Ovary (tissue), 9 donors: ENCODE measurements around the gene CRB1. TPM values are rescaled to one million over a fixed set of nuclear protein-coding genes. Genes with fewer than 3 reads are reported as not detected.

ENCODE experiments used
- DNase-seq, 5 donors: peaks; one replicate each; pipeline ENCODE4 v3.0.0-alpha.2; 2019 to 2020
- H3K27ac ChIP-seq, 2 donors: fragments of 200-600 bp; one replicate each; pipeline versions ENCODE4 v1.5.1 to v1.8.0; 2019 to 2022
- H3K27me3 ChIP-seq: fragments of 200-600 bp; one replicate; pipeline ENCODE4 v1.8.0; 2022
- H3K36me3 ChIP-seq: fragments of 200-600 bp; sonication (generic); one replicate; pipeline ENCODE4 v1.5.1; 2019
- H3K4me1 ChIP-seq: one replicate; pipeline ENCODE4 v1.8.1; 2013; ENCODE audit warnings: mild to moderate bottlenecking, moderate library complexity; ENCODE audit not compliant: insufficient read depth
- H3K4me3 ChIP-seq: fragments of 200-600 bp; sonication (generic); one replicate; pipeline ENCODE4 v1.5.1; 2017
- H3K9me3 ChIP-seq, 2 donors: fragments of 200-600 bp in 1 of 2; sonication (generic) in 1 of 2; one replicate each; pipeline versions ENCODE4 v1.5.1 to v1.8.1; 2013 to 2019; ENCODE audit warnings: mild to moderate bottlenecking in 1 of 2, moderate library complexity in 1 of 2
- EP300 ChIP-seq: sonication (generic); formaldehyde crosslinking; IDR thresholded peaks from one replicate; pipeline ENCODE4 v1.6.1; 2017; ENCODE audit warnings: antibody characterized with exemption
- POLR2A ChIP-seq: fragments of 450-650 bp; IDR thresholded peaks from one replicate; pipeline ENCODE4 v1.6.1; 2017; ENCODE audit warnings: antibody characterized with exemption, mild to moderate bottlenecking, moderate library complexity
- WGBS, 3 donors: extraction: QIAGEN DNeasy Blood & Tissue Kit in 1 of 3; methylation state at CpG; one replicate each; pipeline versions ENCODE4 v1.1.5 to v1.1.7; 2013 to 2017; 5-methylcytosine and 5-hydroxymethylcytosine counted together
- intact Hi-C, 4 donors: fragments of 100-400 bp; cut with DNase I; formaldehyde crosslinking; loops; one replicate each; pipeline versions ENCODE4 v1.11.0 to v1.15.1; 2022 to 2023
- polyA plus RNA-seq, 2 donors: library from polyadenylated mRNA; stranded (reverse); fragments of 200-250 nt in 1 of 2; fragments of 350-450 nt in 1 of 2; fragmentation: Illumina TruSeq in 1 of 2; extraction: RNeasy Lipid Tissue Mini Kit (QIAGEN cat#74804) in 1 of 2; gene quantifications; one replicate each; pipeline ENCODE4 v1.2.3, GENCODE V29; 2013 to 2014
- total RNA-seq, 7 donors: library from RNA; depleted of rRNA in 2 of 7; stranded (reverse); fragments of >200 nt in 2 of 7; fragmentation: NEBNext Ultra II Directional in 3 of 7; extraction: Animal tissue kit (Norgen Biotek cat#: 25700) in 3 of 7; gene quantifications; one replicate each; pipeline versions ENCODE4 v1.1.0 to v1.2.4, GENCODE V29; 2016 to 2023
- TF ChIP-seq, protein P1 (sequence below), 3 donors: fragments of 450-650 bp in 2 of 3; fragments of 200-600 bp in 1 of 3; IDR thresholded peaks; one replicate each; pipeline versions ENCODE4 v1.5.1 to v1.8.0; 2016 to 2022; ENCODE audit warnings: antibody characterized with exemption in 3 of 3, mild to moderate bottlenecking in 1 of 3
- donor health status: DM: no; HTN: no; CAD: no; lungs with moderate emphysema.
- donor health status: DM: no; HTN: no; CAD: no.
- donor health status: Bipolar disorder and iron deficiency.
- donor health status: DM: yes; HTN: yes; CAD: no.
- donor health status: DM: no; HTN: no; CAD: no.
- donor health status: DM: yes; HTN: yes; CAD: no.

CRB1 gene
- total and polyA plus RNA-seq, 9 donors = 0.60 to 4.0 (median 1.1) TPM

DNA sequence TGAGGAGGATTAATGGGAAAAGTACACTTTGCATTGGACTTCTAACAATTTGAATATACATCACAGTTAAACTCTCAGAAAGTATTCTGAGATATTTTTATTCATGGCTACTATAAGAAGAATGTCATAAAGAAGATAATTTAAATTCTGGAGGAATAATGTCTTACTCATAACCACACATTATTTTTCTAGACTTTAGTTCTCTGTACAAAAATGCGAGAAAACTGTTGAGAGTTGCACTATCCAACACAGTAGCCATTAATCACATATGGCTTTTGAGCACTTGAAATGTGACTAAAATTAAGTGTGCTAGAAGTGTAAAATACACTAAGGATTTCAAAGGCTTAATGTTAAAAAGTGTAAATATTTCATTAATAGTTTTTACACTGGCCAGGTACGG is 53.8 kb downstream of the CRB1 start:
- no peaks in the 10 kb centered on the region for H3K9me3 ChIP-seq
- DNase-seq = no peak
- peaks cover 1% of the 10 kb centered on the region for H3K4me1 ChIP-seq
- no peak overlapping the region for H3K27ac ChIP-seq
- H3K4me3 ChIP-seq = no peak overlapping the region
- WGBS, 3 donors = 93 to 97% (median 96%) methylated on average over 2 of the region's 2 CpGs
- no peak for TF ChIP-seq POLR2A
- TF ChIP-seq EP300 = no peak
- no peaks in the 10 kb centered on the region for H3K36me3 ChIP-seq
- no peaks in the 10 kb centered on the region for H3K27me3 ChIP-seq
- intact Hi-C loops = no loop called here

DNA sequence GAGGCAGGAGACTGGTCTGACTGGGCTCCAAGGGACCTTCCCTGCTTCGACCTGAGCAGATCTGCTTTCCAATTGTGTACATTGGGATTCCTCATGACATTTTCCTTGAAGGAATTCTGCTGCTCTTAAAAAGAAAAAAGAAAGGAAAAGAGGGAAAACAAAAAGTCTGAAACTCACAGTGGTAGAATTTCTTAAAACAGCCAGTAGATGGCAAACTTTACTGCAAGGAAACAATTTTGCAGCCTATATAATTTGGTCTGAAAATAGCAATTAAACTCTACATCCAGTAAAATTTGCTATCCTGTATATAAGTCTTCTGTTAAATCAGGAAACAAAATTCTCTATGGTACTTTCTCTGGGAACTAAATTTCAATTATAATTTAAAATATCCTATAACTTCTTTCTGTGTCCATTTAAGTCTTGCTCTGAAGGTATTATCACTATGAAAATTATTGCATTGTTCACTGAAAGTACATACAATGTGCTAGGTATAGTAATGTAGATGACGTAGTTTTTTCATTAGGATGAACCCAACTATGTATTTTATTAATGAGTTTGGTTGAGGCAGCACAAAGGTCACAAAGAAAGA is 59.8 kb downstream of the CRB1 start:
- H3K4me1 ChIP-seq = peaks cover 1% of the 10 kb centered on the region
- no peaks in the 10 kb centered on the region for H3K36me3 ChIP-seq
- H3K4me3 ChIP-seq = no peak overlapping the region
- DNase-seq = no peak
- no peaks in the 10 kb centered on the region for H3K27me3 ChIP-seq
- no peak for TF ChIP-seq EP300
- TF ChIP-seq, protein P1, sequence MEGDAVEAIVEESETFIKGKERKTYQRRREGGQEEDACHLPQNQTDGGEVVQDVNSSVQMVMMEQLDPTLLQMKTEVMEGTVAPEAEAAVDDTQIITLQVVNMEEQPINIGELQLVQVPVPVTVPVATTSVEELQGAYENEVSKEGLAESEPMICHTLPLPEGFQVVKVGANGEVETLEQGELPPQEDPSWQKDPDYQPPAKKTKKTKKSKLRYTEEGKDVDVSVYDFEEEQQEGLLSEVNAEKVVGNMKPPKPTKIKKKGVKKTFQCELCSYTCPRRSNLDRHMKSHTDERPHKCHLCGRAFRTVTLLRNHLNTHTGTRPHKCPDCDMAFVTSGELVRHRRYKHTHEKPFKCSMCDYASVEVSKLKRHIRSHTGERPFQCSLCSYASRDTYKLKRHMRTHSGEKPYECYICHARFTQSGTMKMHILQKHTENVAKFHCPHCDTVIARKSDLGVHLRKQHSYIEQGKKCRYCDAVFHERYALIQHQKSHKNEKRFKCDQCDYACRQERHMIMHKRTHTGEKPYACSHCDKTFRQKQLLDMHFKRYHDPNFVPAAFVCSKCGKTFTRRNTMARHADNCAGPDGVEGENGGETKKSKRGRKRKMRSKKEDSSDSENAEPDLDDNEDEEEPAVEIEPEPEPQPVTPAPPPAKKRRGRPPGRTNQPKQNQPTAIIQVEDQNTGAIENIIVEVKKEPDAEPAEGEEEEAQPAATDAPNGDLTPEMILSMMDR (IDR thresholded peaks at IDR 0.05) = peak; percentile 41 to 54 (median 51)
- WGBS, 3 donors = 14 to 24% (median 19%) methylated on average over 2 of the region's 2 CpGs
- no peak overlapping the region for H3K27ac ChIP-seq
- intact Hi-C loops = no loop called here
- H3K9me3 ChIP-seq = no peaks in the 10 kb centered on the region

DNA sequence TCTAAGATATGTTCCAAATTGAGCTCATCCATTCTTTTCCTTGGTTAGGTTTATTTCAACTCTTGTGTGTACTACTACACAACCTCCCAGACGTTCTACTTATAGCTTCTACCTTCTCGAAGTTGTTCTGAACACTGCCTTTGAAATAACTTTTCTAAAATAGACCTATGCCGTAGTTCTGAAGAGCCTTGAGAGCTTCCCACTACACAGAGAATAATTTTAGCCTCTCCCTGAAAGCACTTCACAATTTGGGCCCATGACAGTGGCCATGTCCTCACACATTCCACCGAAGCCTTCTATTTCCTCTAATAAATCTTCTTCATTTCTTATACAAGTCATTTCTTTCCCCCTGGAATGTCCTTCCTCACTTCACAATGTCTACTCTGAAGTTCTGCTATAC is 62.2 kb downstream of the CRB1 start:
- H3K4me1 ChIP-seq = peaks cover 1% of the 10 kb centered on the region
- intact Hi-C loops = no loop called here
- no peak overlapping the region for H3K4me3 ChIP-seq
- no peaks in the 10 kb centered on the region for H3K9me3 ChIP-seq
- no peak for TF ChIP-seq POLR2A
- no peaks in the 10 kb centered on the region for H3K36me3 ChIP-seq
- no peak overlapping the region for H3K27ac ChIP-seq
- 81 to 86% (median 85%) methylated on average over 4 of the region's 4 CpGs for WGBS, 3 donors
- DNase-seq = no peak
- H3K27me3 ChIP-seq = no peaks in the 10 kb centered on the region

DNA sequence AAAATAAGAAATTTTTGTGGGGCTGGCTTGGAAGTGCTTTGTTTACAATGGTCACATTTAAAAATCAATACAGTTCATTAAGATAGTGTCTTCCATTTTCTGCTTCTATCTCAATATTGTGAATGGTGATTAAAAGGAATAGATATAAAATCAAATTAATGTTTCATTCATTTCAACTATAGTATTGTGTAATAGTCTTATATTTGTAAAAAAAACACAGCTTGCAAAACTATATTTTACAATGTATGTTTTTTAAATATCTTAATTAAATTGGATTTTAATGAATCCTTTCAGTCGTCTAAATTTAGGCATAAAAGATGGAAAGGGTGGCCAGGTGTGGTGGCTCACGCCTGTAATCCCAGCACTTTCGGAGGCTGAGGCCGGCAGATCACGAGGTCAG is 63.5 kb downstream of the CRB1 start:
- TF ChIP-seq, protein P1 (IDR thresholded peaks at IDR 0.05) = no peak
- no peak for TF ChIP-seq POLR2A
- no peak for TF ChIP-seq EP300
- Histone ChIP-seq H3K9me3 (no peaks in the 10 kb centered on the region), H3K27ac (no peak overlapping the region), H3K36me3 (no peaks in the 10 kb centered on the region), H3K4me1 (peaks cover 1% of the 10 kb centered on the region), H3K4me3 (no peak overlapping the region), H3K27me3 (no peaks in the 10 kb centered on the region)
- WGBS, 3 donors = 94 to 96% (median 96%) methylated on average over 5 of the region's 5 CpGs
- intact Hi-C loops = no loop called here
- DNase-seq = no peak

DNA sequence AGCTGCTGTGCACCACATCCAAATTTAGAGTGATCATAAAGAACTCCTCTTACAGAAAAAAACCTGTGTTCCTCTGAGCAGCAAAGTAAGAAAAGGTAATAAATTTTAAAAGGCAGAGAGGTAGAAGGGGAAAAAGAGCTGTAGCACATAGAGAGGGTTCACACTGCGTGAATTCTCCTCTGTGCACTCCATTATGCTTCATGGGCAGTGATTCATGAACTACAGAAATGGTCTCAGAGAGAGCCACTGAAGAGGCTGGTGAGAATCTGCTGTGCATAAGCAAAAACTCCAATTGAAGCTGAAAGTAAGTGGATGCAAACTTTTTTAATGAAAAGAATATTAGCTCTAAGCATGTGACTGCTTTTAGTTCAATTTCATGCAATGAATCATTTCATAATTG is 65.0 kb downstream of the CRB1 start:
- H3K4me3 ChIP-seq = no peak overlapping the region
- no peaks in the 10 kb centered on the region for H3K9me3 ChIP-seq
- H3K27ac ChIP-seq = no peak overlapping the region
- H3K36me3 ChIP-seq = no peaks in the 10 kb centered on the region
- intact Hi-C loops = no loop called here
- TF ChIP-seq POLR2A = no peak
- no peak for TF ChIP-seq EP300
- TF ChIP-seq, protein P1 (IDR thresholded peaks at IDR 0.05) = no peak
- no peaks in the 10 kb centered on the region for H3K4me1 ChIP-seq
- no peaks in the 10 kb centered on the region for H3K27me3 ChIP-seq
- 90 to 100% (median 98%) methylated on average over 1 of the region's 1 CpG for WGBS, 3 donors
- no peak for DNase-seq
